ENCODE data around the gene MANF. TPM values are rescaled to one million over a fixed set of nuclear protein-coding genes. Genes with fewer than 3 reads are reported as not detected.

The MANF gene
- total and polyA plus RNA-seq, 2 of the 13 experiments (the other 11 are each of a cell fraction or from before 2014, with no cell fraction given) = 55.4 to 269 TPM

DNA sequence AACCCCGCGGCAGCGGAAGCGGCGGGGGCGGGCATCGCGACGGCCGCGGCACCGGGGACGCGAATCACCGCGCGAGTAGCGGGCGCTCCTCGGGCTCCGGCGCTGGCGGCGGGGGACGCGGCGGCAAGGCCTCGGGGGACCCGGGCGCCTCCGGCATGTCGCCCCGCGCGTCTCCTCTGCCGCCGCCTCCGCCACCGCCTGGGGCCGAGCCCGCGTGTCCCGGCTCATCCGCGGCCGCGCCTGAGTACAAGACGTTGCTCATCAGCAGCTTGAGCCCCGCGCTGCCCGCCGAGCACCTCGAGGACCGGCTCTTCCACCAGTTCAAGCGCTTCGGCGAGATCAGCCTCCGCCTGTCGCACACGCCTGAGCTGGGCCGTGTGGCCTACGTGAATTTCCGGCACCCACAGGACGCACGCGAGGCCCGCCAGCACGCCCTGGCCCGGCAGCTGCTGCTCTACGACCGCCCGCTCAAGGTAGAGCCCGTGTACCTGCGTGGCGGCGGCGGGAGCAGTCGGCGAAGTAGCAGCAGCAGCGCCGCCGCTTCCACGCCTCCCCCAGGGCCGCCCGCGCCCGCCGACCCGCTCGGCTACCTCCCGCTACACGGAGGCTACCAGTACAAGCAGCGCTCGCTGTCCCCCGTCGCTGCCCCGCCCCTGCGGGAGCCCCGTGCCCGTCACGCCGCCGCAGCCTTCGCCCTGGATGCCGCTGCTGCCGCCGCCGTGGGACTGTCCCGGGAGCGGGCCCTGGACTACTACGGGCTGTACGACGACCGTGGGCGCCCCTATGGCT lies 6.7 kb downstream of the MANF start (continued):
- TF ChIP-seq RNF219 (CRISPR knock-in tag; IDR thresholded peaks at IDR 0.05) (no peak), NAIF1 (CRISPR knock-in tag; IDR thresholded peaks at IDR 0.05; ENCODE audit: borderline replicate concordance) (no peak), ZSCAN30 (CRISPR knock-in tag; IDR thresholded peaks at IDR 0.05) (no peak), AHR (CRISPR knock-in tag; IDR thresholded peaks at IDR 0.05) (peak; percentile 27; the same call in 1 of the 2 replicates), ZNF766 (CRISPR knock-in tag; IDR thresholded peaks at IDR 0.05; ENCODE audit: borderline replicate concordance) (no peak), RFXAP (CRISPR knock-in tag; IDR thresholded peaks at IDR 0.05; ENCODE audit: borderline replicate concordance) (no peak), CBX2 (IDR thresholded peaks at IDR 0.05; ENCODE audit: low read depth, low read length) (no peak), CBX2 (CRISPR knock-in tag; IDR thresholded peaks at IDR 0.05; ENCODE audit: low read depth) (peak; percentile 53; the same call in 1 of the 2 replicates), ZBTB1 (CRISPR knock-in tag; IDR thresholded peaks at IDR 0.05; ENCODE audit: borderline replicate concordance) (no peak), ZNF569 (CRISPR knock-in tag; IDR thresholded peaks at IDR 0.05; ENCODE audit: borderline replicate concordance) (no peak)
- TF ChIP-seq, protein P1, sequence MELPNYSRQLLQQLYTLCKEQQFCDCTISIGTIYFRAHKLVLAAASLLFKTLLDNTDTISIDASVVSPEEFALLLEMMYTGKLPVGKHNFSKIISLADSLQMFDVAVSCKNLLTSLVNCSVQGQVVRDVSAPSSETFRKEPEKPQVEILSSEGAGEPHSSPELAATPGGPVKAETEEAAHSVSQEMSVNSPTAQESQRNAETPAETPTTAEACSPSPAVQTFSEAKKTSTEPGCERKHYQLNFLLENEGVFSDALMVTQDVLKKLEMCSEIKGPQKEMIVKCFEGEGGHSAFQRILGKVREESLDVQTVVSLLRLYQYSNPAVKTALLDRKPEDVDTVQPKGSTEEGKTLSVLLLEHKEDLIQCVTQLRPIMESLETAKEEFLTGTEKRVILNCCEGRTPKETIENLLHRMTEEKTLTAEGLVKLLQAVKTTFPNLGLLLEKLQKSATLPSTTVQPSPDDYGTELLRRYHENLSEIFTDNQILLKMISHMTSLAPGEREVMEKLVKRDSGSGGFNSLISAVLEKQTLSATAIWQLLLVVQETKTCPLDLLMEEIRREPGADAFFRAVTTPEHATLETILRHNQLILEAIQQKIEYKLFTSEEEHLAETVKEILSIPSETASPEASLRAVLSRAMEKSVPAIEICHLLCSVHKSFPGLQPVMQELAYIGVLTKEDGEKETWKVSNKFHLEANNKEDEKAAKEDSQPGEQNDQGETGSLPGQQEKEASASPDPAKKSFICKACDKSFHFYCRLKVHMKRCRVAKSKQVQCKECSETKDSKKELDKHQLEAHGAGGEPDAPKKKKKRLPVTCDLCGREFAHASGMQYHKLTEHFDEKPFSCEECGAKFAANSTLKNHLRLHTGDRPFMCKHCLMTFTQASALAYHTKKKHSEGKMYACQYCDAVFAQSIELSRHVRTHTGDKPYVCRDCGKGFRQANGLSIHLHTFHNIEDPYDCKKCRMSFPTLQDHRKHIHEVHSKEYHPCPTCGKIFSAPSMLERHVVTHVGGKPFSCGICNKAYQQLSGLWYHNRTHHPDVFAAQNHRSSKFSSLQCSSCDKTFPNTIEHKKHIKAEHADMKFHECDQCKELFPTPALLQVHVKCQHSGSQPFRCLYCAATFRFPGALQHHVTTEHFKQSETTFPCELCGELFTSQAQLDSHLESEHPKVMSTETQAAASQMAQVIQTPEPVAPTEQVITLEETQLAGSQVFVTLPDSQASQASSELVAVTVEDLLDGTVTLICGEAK (IDR thresholded peaks at IDR 0.05) = no peak
- TF ChIP-seq, protein P1 (CRISPR knock-in tag; IDR thresholded peaks at IDR 0.05) = no peak
- TF ChIP-seq, protein P2, sequence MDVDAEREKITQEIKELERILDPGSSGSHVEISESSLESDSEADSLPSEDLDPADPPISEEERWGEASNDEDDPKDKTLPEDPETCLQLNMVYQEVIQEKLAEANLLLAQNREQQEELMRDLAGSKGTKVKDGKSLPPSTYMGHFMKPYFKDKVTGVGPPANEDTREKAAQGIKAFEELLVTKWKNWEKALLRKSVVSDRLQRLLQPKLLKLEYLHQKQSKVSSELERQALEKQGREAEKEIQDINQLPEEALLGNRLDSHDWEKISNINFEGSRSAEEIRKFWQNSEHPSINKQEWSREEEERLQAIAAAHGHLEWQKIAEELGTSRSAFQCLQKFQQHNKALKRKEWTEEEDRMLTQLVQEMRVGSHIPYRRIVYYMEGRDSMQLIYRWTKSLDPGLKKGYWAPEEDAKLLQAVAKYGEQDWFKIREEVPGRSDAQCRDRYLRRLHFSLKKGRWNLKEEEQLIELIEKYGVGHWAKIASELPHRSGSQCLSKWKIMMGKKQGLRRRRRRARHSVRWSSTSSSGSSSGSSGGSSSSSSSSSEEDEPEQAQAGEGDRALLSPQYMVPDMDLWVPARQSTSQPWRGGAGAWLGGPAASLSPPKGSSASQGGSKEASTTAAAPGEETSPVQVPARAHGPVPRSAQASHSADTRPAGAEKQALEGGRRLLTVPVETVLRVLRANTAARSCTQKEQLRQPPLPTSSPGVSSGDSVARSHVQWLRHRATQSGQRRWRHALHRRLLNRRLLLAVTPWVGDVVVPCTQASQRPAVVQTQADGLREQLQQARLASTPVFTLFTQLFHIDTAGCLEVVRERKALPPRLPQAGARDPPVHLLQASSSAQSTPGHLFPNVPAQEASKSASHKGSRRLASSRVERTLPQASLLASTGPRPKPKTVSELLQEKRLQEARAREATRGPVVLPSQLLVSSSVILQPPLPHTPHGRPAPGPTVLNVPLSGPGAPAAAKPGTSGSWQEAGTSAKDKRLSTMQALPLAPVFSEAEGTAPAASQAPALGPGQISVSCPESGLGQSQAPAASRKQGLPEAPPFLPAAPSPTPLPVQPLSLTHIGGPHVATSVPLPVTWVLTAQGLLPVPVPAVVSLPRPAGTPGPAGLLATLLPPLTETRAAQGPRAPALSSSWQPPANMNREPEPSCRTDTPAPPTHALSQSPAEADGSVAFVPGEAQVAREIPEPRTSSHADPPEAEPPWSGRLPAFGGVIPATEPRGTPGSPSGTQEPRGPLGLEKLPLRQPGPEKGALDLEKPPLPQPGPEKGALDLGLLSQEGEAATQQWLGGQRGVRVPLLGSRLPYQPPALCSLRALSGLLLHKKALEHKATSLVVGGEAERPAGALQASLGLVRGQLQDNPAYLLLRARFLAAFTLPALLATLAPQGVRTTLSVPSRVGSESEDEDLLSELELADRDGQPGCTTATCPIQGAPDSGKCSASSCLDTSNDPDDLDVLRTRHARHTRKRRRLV (CRISPR knock-in tag; IDR thresholded peaks at IDR 0.05) = no peak

All from HepG2 (cell line).